PC-3 (cell line): ENCODE data around the gene UNC5B. TPM values are rescaled to one million over a fixed set of nuclear protein-coding genes. Genes with fewer than 3 reads are reported as not detected.

Experiments
- ATAC-seq: fragments of 200-7000 bp; cut with Tn5 transposase; 2 replicates; pipeline ENCODE4 v1.9.1; 2020; ENCODE audit warnings: mild to moderate bottlenecking, moderate library complexity
- BruUV-seq: library from RNA; stranded (reverse); fragments of 400-500 nt; replicated peaks from 2 replicates; lab custom pipeline; 2021; lab: Mats Ljungman, UMichigan
- CTCF ChIA-PET: fragments of 300-600 bp; sonication (Branson Sonifier 250); formaldehyde crosslinking; loops from one replicate; lab custom pipeline; 2022; ENCODE audit warnings: antibody characterized with exemption; lab: Charles Lee
- POLR2A ChIA-PET: fragments of 300-600 bp; sonication (Branson Sonifier 250); formaldehyde crosslinking; loops from one replicate; lab custom pipeline; 2022; ENCODE audit warnings: antibody characterized with exemption; ENCODE audit not compliant: unreplicated experiment; lab: Charles Lee
- DNase-seq: peaks from one replicate; pipeline ENCODE4 v3.0.0-alpha.2; 2015
- H2AFZ ChIP-seq: fragments of 300-600 bp; sonication (generic); 2 replicates; pipeline ENCODE4 v1.6.0; 2016; ENCODE audit warnings: antibody characterized with exemption, low read length
- H3F3A ChIP-seq: fragments of 300-600 bp; sonication (generic); one replicate; pipeline ENCODE4 v1.6.0; 2017; ENCODE audit warnings: antibody characterized with exemption, low read length, control low read depth, mild to moderate bottlenecking; ENCODE audit not compliant: unreplicated experiment
- H3K27ac ChIP-seq: fragments of 300-600 bp; sonication (generic); 2 replicates; pipeline ENCODE4 v1.5.1; 2016; ENCODE audit warnings: mild to moderate bottlenecking, low read length
- H3K27me3 ChIP-seq: fragments of 300-600 bp; sonication (generic); 2 replicates; pipeline ENCODE4 v1.6.1; 2016; ENCODE audit warnings: low read length, mixed read lengths
- H3K36me3 ChIP-seq: fragments of 300-600 bp; sonication (generic); 2 replicates; pipeline ENCODE4 v1.6.1; 2016; ENCODE audit warnings: low read depth, mixed run types, low read length, mixed read lengths
- H3K4me1 ChIP-seq: fragments of 300-600 bp; sonication (generic); 2 replicates; pipeline ENCODE4 v1.5.1; 2016; ENCODE audit warnings: low read length; ENCODE audit not compliant: insufficient read depth
- H3K4me2 ChIP-seq: fragments of 300-600 bp; sonication (generic); 2 replicates; pipeline ENCODE4 v1.6.0; 2016; ENCODE audit warnings: low read length
- H3K4me3 ChIP-seq: fragments of 300-600 bp; sonication (generic); 2 replicates; pipeline ENCODE4 v1.5.1; 2016; ENCODE audit warnings: mild to moderate bottlenecking, low read length, mixed read lengths
- H3K79me2 ChIP-seq: fragments of 300-600 bp; sonication (generic); 2 replicates; pipeline ENCODE4 v1.6.1; 2017; ENCODE audit warnings: low read length, mixed read lengths
- H3K9ac ChIP-seq: fragments of 300-600 bp; sonication (generic); 2 replicates; pipeline ENCODE4 v1.6.0; 2016; ENCODE audit warnings: mild to moderate bottlenecking, low read length
- H3K9me2 ChIP-seq: fragments of 300-600 bp; sonication (generic); replicated peaks from 2 replicates; pipeline ENCODE4 v1.6.1; 2016; ENCODE audit warnings: mixed run types, low read length, mixed read lengths
- H3K9me3 ChIP-seq: fragments of 300-600 bp; sonication (generic); 2 replicates; pipeline ENCODE4 v1.6.1; 2016; ENCODE audit warnings: low read length, mixed read lengths
- H4K20me1 ChIP-seq: fragments of 300-600 bp; sonication (generic); 2 replicates; pipeline ENCODE4 v1.6.1; 2016; ENCODE audit warnings: low read length, mixed read lengths
- EZH2 ChIP-seq: fragments of 300-600 bp; sonication (generic); IDR thresholded peaks from one replicate; pipeline ENCODE4 v1.6.1; 2017; ENCODE audit warnings: antibody characterized with exemption, mild to moderate bottlenecking, low read length; ENCODE audit not compliant: unreplicated experiment
- EZH2phosphoT487 ChIP-seq: fragments of 300-600 bp; sonication (generic); IDR thresholded peaks from 2 replicates; pipeline ENCODE4 v1.6.1; 2018; ENCODE audit warnings: mild to moderate bottlenecking, antibody characterized with exemption, low read length, borderline replicate concordance
- intact Hi-C: fragments of 100-400 bp; cut with micrococcal nuclease; formaldehyde crosslinking; loops from 2 replicates; pipeline ENCODE4 v1.9.0; 2023
- total RNA-seq: library from RNA; depleted of rRNA; stranded (reverse); fragments of >200 nt; gene quantifications from 2 replicates; pipeline ENCODE4 v1.2.3, GENCODE V29; 2014
- TF ChIP-seq, protein P1 (sequence below): fragments of 300-600 bp; sonication (generic); conservative IDR thresholded peaks from 2 replicates; pipeline ENCODE4 v1.5.1; 2017; ENCODE audit warnings: antibody characterized with exemption, low read depth, mild to moderate bottlenecking, low read length

Gene UNC5B
- total RNA-seq, 1 experiment from 2014 or later = 0.26 TPM

DNA sequence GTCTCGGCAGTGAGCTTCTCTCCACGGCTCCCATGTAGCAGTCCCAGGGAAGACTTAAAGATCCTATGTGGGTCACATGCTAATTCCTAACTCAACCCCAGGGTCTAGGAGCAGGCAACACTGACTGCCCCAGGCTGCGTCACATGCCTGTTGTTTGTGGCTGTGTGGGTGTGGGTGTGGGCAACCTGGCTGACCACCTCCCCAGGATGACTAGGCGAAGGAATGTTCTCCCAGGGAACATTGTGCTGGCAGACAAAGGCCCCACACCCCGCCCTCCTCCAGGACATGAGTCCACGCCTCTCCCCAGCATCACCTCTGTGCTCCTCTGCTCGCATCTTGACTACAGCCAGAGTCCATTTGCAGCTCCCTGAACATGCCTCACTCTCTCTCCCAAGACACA, 137.0 kb downstream of the UNC5B start:
- BruUV-seq = no TSS peak
- peak; percentile 66 for DNase-seq

DNA sequence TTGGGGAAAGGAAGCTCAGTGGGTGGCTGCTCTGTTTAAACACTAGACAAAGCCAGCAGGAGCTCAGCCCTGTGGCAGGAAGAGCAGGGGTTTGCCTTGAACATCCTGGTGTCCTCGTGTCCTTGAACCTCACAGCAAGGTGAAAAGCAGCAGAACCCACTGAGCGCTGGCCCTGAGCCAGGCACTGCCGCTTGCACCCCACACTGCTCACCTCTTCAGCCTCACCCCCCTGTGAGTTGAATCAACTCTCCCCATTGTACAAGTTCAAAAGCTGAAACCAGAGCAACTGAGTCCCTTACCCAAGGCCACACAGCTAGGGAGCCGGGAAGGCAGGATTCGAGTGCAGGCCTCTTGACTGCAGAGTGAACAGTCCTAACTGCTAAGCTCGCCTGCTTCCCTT, 138.7 kb downstream of the UNC5B start:
- H3K27me3 ChIP-seq = no peaks in the 10 kb centered on the region
- TF ChIP-seq EZH2 (no peak), EZH2phosphoT487 (no peak)
- TF ChIP-seq, protein P1, sequence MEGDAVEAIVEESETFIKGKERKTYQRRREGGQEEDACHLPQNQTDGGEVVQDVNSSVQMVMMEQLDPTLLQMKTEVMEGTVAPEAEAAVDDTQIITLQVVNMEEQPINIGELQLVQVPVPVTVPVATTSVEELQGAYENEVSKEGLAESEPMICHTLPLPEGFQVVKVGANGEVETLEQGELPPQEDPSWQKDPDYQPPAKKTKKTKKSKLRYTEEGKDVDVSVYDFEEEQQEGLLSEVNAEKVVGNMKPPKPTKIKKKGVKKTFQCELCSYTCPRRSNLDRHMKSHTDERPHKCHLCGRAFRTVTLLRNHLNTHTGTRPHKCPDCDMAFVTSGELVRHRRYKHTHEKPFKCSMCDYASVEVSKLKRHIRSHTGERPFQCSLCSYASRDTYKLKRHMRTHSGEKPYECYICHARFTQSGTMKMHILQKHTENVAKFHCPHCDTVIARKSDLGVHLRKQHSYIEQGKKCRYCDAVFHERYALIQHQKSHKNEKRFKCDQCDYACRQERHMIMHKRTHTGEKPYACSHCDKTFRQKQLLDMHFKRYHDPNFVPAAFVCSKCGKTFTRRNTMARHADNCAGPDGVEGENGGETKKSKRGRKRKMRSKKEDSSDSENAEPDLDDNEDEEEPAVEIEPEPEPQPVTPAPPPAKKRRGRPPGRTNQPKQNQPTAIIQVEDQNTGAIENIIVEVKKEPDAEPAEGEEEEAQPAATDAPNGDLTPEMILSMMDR = no peak
- DNase-seq (no peak), ATAC-seq (no peak)
- no peaks in the 10 kb centered on the region for H3F3A ChIP-seq
- no peak overlapping the region for H3K9ac ChIP-seq
- CTCF ChIA-PET = no interaction called here
- H2AFZ ChIP-seq = no peak overlapping the region
- intact Hi-C loops = no loop called here
- H4K20me1 ChIP-seq = no peaks in the 10 kb centered on the region
- H3K27ac ChIP-seq = no peak overlapping the region
- H3K79me2 ChIP-seq = no peaks in the 10 kb centered on the region
- no peak overlapping the region for H3K4me3 ChIP-seq
- no peaks in the 10 kb centered on the region for H3K36me3 ChIP-seq
- peaks cover 17% of the 10 kb centered on the region; the same call in 1 of the 2 replicates for H3K4me1 ChIP-seq
- BruUV-seq = no TSS peak
- H3K4me2 ChIP-seq = no peak overlapping the region
- no peaks in the 10 kb centered on the region for H3K9me2 ChIP-seq
- no peaks in the 10 kb centered on the region for H3K9me3 ChIP-seq
- POLR2A ChIA-PET = interaction anchor here (0.6 kb wide), 1 partner anchor 249 kb away, joined by 29 read pairs; no protein-coding TSS in a partner anchor

More for the DNA sequence above, 137.0 kb downstream of the UNC5B start:
- Histone ChIP-seq H3F3A (no peaks in the 10 kb centered on the region), H3K4me1 (peaks cover 17% of the 10 kb centered on the region; the same call in 1 of the 2 replicates), H2AFZ (no peak overlapping the region), H3K27me3 (no peaks in the 10 kb centered on the region), H3K9me2 (no peaks in the 10 kb centered on the region), H3K9me3 (no peaks in the 10 kb centered on the region), H3K9ac (no peak overlapping the region), H3K4me2 (no peak overlapping the region), H3K36me3 (no peaks in the 10 kb centered on the region), H4K20me1 (no peaks in the 10 kb centered on the region), H3K27ac (no peak overlapping the region), H3K4me3 (no peak overlapping the region), H3K79me2 (no peaks in the 10 kb centered on the region)
- no peak for TF ChIP-seq EZH2phosphoT487
- TF ChIP-seq EZH2 = no peak
- TF ChIP-seq, protein P1 = no peak
- ChIA-PET POLR2A (no interaction called here), CTCF (no interaction called here)
- intact Hi-C loops = no loop called here
- no peak; the same call in none of the 2 replicates for ATAC-seq

DNA sequence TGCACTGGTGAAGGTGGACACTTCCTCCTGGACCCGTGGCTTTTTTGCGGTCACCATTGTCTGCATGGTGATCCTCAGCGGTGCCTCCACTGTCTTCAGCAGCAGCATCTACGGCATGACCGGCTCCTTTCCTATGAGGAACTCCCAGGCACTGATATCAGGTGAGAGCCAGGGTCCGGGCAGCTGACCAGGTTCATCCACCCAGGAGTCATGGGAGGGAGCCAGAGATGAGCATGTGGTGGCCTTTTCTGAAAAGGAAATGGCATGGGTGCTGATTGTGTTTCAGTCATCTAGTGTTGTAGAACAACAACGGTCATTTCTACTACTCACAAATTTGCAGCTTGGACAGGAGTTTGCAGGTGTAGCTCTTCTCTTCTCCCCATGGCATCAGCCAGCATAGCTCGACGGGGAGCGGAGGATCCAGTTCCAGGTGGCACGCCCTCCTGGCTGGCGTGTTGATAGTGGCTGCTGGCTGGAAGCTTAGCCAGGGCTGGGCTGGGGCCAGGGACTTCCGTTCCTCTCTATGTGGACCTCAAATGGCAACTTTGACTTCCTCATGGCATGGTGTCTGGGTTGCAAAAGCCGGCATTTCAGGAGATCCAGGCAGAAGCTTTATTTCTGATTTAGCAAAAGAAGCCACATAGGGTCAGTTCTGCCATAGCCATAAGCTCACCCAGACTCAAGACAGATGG, 139.4 kb downstream of the UNC5B start:
- ChIA-PET CTCF (no interaction called here), POLR2A (no interaction called here)
- BruUV-seq = no TSS peak
- H3K4me3 ChIP-seq = no peak overlapping the region
- TF ChIP-seq EZH2phosphoT487 (no peak), EZH2 (no peak)
- TF ChIP-seq, protein P1 = no peak
- no peaks in the 10 kb centered on the region for H3K9me3 ChIP-seq
- no peaks in the 10 kb centered on the region for H3K27me3 ChIP-seq
- H3K4me2 ChIP-seq = no peak overlapping the region
- H3K36me3 ChIP-seq = no peaks in the 10 kb centered on the region
- H3K4me1 ChIP-seq = peaks cover 17% of the 10 kb centered on the region; the same call in 1 of the 2 replicates
- intact Hi-C loops = no loop called here
- no peaks in the 10 kb centered on the region for H3K79me2 ChIP-seq
- no peaks in the 10 kb centered on the region for H4K20me1 ChIP-seq
- no peaks in the 10 kb centered on the region for H3K9me2 ChIP-seq
- H2AFZ ChIP-seq = no peak overlapping the region
- H3K27ac ChIP-seq = no peak overlapping the region
- DNase-seq (no peak), ATAC-seq (no peak)
- H3F3A ChIP-seq = no peaks in the 10 kb centered on the region
- H3K9ac ChIP-seq = no peak overlapping the region
